Lung (tissue), 12 donors: ENCODE data around the gene ZNF740. TPM values are rescaled to one million over a fixed set of nuclear protein-coding genes. Genes with fewer than 3 reads are reported as not detected.

Experiments used
- ATAC-seq: fragments of 200-7000 bp; cut with Tn5 transposase; one replicate; pipeline ENCODE4 v1.9.1; 2020; ENCODE audit warnings: moderate number of reproducible peaks; ENCODE audit not compliant: insufficient read depth, low FRiP score
- DNase-seq, 3 donors: peaks; one replicate each; pipeline ENCODE4 v3.0.0-alpha.2; 2013 to 2017
- H3K27ac ChIP-seq, 2 donors: one replicate each; pipeline ENCODE4 v1.5.1; 2013; ENCODE audit warnings: mild to moderate bottlenecking in 2 of 2, moderate library complexity in 2 of 2, control low read depth in 1 of 2, inconsistent platforms in 1 of 2, low read depth in 1 of 2, low read length in 1 of 2
- H3K27me3 ChIP-seq, 3 donors: one replicate each; pipeline ENCODE4 v1.5.1; 2013; ENCODE audit warnings: low read length in 2 of 3; ENCODE audit not compliant: control insufficient read depth in 3 of 3, insufficient read depth in 3 of 3
- H3K36me3 ChIP-seq, 4 donors: one replicate each; pipeline ENCODE4 v1.5.1; 2013; ENCODE audit warnings: low read length in 4 of 4, mild to moderate bottlenecking in 1 of 4, moderate library complexity in 1 of 4; ENCODE audit not compliant: control insufficient read depth in 4 of 4, insufficient read depth in 4 of 4
- H3K4me1 ChIP-seq, 5 donors: one replicate each; pipeline ENCODE4 v1.5.1; 2013; ENCODE audit warnings: low read length in 5 of 5, mild to moderate bottlenecking in 2 of 5, moderate library complexity in 1 of 5; ENCODE audit not compliant: control insufficient read depth in 5 of 5, insufficient read depth in 5 of 5
- H3K4me3 ChIP-seq: one replicate; pipeline ENCODE4 v1.5.1; 2013; ENCODE audit warnings: mild to moderate bottlenecking, control low read depth, moderate library complexity
- H3K9ac ChIP-seq, 2 donors: one replicate each; pipeline ENCODE4 v1.5.1; 2013; ENCODE audit warnings: low read length in 2 of 2, control low read depth in 1 of 2; ENCODE audit not compliant: insufficient read depth in 1 of 2
- H3K9me3 ChIP-seq, 4 donors: one replicate each; pipeline ENCODE4 v1.5.1; 2013; ENCODE audit warnings: low read length in 3 of 4, mild to moderate bottlenecking in 1 of 4, moderate library complexity in 1 of 4; ENCODE audit not compliant: control insufficient read depth in 4 of 4, insufficient read depth in 3 of 4
- CTCF ChIP-seq: IDR thresholded peaks from 2 replicates; pipeline ENCODE4 v1.5.1; 2012; ENCODE audit warnings: mild to moderate bottlenecking; ENCODE audit errors: control extremely low read depth, extremely low read depth
- WGBS, 2 donors: extraction: QIAGEN DNeasy Blood & Tissue Kit; methylation state at CpG; one replicate each; pipeline ENCODE4 v1.1.7; 2013; 5-methylcytosine and 5-hydroxymethylcytosine counted together
- polyA plus RNA-seq, 2 donors: library from polyadenylated mRNA; stranded (reverse); fragments of 200-250 nt; gene quantifications; one replicate each; pipeline ENCODE4 v1.2.1, GENCODE V29; 2013
- total RNA-seq, 2 donors: library from RNA; depleted of rRNA in 1 of 2; stranded (reverse); fragments of >200 nt in 1 of 2; gene quantifications; one replicate each; pipeline ENCODE4 v1.2.1, GENCODE V29; 2014 to 2021
- donor health status: control.
- donor health status: control.
- donor health status: Bipolar disorder and iron deficiency.
- donor health status: healthy.
- donor health status: DM: yes; HTN: yes; CAD: no.

ZNF740 gene
- total and polyA plus RNA-seq, 4 donors = 7.8 to 37.4 (median 18.3) TPM

DNA sequence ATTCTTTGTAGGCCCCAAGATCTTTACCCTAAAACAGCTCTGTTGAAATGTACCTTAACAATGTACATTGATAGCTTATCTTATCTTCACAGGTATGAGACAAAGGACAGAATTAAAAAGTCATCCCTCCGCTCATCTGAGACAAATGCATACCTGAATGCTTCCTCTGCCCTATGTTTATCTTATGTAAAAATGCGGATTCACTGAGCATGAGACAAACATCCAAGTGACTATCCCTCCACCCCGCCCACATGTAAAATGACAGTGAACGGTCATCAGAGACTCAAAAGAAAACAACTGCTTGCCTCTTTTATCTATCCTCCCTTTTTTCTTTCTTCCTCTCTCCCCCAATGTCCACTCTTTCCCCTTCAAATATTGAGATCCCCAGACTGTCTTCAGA is 37.2 kb upstream of the ZNF740 start:
- no peaks in the 10 kb centered on the region for H3K4me1 ChIP-seq

DNA sequence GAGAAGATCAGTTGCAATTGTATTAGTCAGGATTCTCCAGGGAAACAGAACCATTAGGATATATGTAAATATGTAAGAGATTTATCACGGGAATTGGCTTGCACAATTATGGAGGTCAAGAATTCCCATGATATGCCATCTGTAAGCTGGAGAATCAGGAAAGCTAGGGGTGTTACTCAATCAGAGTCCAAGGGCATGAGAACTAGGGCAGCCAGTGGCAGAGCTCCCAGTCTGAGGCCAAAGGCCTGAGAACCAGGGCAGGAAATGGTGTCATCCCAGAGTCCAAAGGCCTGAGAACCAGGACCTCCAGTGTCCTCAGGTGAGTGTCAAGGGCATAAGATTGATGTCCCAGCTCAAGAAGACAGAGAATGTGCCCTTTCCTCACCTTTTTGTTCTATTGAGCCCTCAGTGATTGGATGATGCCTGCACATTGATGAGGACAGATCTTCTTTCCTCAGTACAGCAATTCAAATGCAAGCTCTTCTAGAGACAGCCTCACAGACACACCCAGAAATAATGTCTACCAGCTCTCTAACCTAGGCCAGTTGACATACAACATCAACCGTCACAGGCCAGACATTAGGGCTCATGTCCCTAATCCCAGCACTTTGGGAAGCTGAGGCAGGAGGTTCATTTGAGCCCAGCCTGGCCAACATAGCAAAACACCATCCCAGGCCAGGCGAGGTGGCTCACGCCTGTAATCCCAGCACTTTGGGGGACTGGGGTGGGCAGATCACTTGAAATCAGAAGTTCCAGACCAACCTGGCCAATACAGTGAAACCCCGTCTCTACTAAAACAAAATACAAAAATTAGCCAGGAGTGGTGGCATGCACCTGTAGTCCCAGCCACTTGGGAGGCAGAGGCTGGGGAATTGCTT is 34.9 kb upstream of the ZNF740 start:
- Histone ChIP-seq H3K36me3 (no peaks in the 10 kb centered on the region), H3K4me1 (no peaks in the 10 kb centered on the region), H3K27me3 (no peaks in the 10 kb centered on the region), H3K4me3 (no peak overlapping the region), H3K9ac (no peak overlapping the region), H3K27ac (no peak overlapping the region), H3K9me3 (no peaks in the 10 kb centered on the region)
- WGBS, 2 donors = 90 to 92% methylated on average over 5 of the region's 5 CpGs
- TF ChIP-seq CTCF = no peak
- DNase-seq (no peak), ATAC-seq (no peak)

More for the DNA sequence above, 37.2 kb upstream of the ZNF740 start:
- no peak for TF ChIP-seq CTCF
- Histone ChIP-seq H3K36me3 (no peaks in the 10 kb centered on the region), H3K27me3 (no peaks in the 10 kb centered on the region), H3K9ac (no peak overlapping the region), H3K9me3 (no peaks in the 10 kb centered on the region), H3K27ac (no peak overlapping the region), H3K4me3 (no peak overlapping the region)
- 87% methylated on average over 4 of the region's 4 CpGs for WGBS, 2 donors
- no peak for DNase-seq
- ATAC-seq = no peak

DNA sequence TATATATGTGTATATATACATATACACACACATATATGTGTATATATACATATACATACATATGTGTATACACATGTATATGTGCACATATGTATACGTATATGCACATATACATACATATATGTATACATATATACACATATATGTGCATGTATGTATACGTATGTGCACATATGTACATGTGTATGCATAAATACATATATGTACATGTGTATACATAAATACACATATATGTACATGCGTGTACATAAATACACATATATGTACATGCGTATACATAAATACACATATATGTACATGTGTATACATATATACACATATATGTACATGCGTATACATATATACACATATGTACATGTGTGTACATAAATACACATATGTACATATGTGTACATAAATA is 33.3 kb upstream of the ZNF740 start:
- no peak overlapping the region for H3K4me3 ChIP-seq
- H3K9ac ChIP-seq = no peak overlapping the region
- no peaks in the 10 kb centered on the region for H3K27me3 ChIP-seq
- DNase-seq = no peak
- no peak overlapping the region for H3K27ac ChIP-seq
- TF ChIP-seq CTCF = no peak
- no peak for ATAC-seq
- H3K4me1 ChIP-seq = no peaks in the 10 kb centered on the region
- 90 to 92% methylated on average over 5 of the region's 5 CpGs for WGBS, 2 donors
- H3K36me3 ChIP-seq = no peaks in the 10 kb centered on the region
- H3K9me3 ChIP-seq = no peaks in the 10 kb centered on the region
